ENCODE measurements around the gene CHMP2A.

- TF ChIP-seq CTCF (IDR thresholded peaks at IDR 0.05), result no peak
- TF ChIP-seq POLR2AphosphoS5 (IDR thresholded peaks at IDR 0.05; ENCODE audit: low read depth, low read length), result no peak
- no peak for TF ChIP-seq SIN3A (IDR thresholded peaks at IDR 0.05; ENCODE audit: borderline replicate concordance, insufficient read depth, low read depth, low read length)
- no peak for TF ChIP-seq REST (IDR thresholded peaks at IDR 0.05; ENCODE audit: insufficient read depth in 1 of 2, low read depth in 2 of 2, low read length in 1 of 2)
- no peak for TF ChIP-seq TCF7L2 (IDR thresholded peaks at IDR 0.05; ENCODE audit: low read depth, low read length)
These were observed 32.2 kb downstream of the CHMP2A start for GRCh38 chr19:58522709-58523108.
